ENCODE measurements around the gene COX5A. TPM values are rescaled to one million over a fixed set of nuclear protein-coding genes. Genes with fewer than 3 reads are reported as not detected.
A peak's percentile ranks its signal among the peaks of the same experiment; 100 is the strongest.

COX5A gene
- total RNA-seq, 4 donors from 2014 or later: 58.6 to 86.2 (median 75.5) TPM

- Histone ChIP-seq H3K4me1 (peaks cover 34 to 58% (median 57%) of the 10 kb centered on the region in 4 donors), H3K9me3 (no peaks in the 10 kb centered on the region), H3K27ac (replicated peaks in 1 of 4) (peak overlapping the region; percentile 68 to 81 (median 73)), H3K4me3 (peak overlapping the region; percentile 68 to 77 (median 69)), H3K36me3 (no peaks in the 10 kb centered on the region), H3K27me3 (peaks cover 0 to 35% (median 20%) of the 10 kb centered on the region in 4 donors)
- no peak for TF ChIP-seq CTCF (IDR thresholded peaks at IDR 0.05)
- TF ChIP-seq POLR2A (IDR thresholded peaks at IDR 0.05; ENCODE audit: low read depth): no peak
- TF ChIP-seq EP300 (IDR thresholded peaks at IDR 0.05): no peak
- no peak for TF ChIP-seq POLR2AphosphoS5 (IDR thresholded peaks at IDR 0.05)
- 7% methylated on average over 19 of the region's 28 CpGs for WGBS
- DNase-seq (ENCODE audit: extremely low spot score): no peak
- intact Hi-C loops (cut with DNase I): loop anchor here (10.0 kb wide), 3 partner anchors 247 to 413 kb away; partner anchors contain the start of genes ARID3B and C15orf39
Observed at GRCh38 chr15:74957476-74958035, 19.7 kb upstream of the COX5A start.

GRCh38 chr15:74956648-74957475 is 19.0 kb upstream of the COX5A start, which contains the start of gene RPP25:
RPP25 (minus strand) TSS chr15:74956772; CDS start chr15:74956583, 189 bp downstream.
- DNase-seq (ENCODE audit: extremely low spot score): no peak
- TF ChIP-seq POLR2AphosphoS5 (IDR thresholded peaks at IDR 0.05): peak in 1 of 2 donors; percentile 40
- no peak for TF ChIP-seq EP300 (IDR thresholded peaks at IDR 0.05)
- no peak for TF ChIP-seq POLR2A (IDR thresholded peaks at IDR 0.05; ENCODE audit: low read depth)
- TF ChIP-seq CTCF (IDR thresholded peaks at IDR 0.05): no peak
- peak within 1 kb of the TSS; percentile 68 to 81 (median 73) for H3K27ac ChIP-seq (replicated peaks in 1 of 4)
- H3K4me3 ChIP-seq: peak within 1 kb of the TSS; percentile 68 to 77 (median 69)
- intact Hi-C loops (cut with DNase I): loop anchor here (10.0 kb wide), 3 partner anchors 248 to 412 kb away; partner anchors contain the start of genes ARID3B and C15orf39
- no peaks in the 10 kb centered on the region for H3K36me3 ChIP-seq
- peaks cover 34 to 58% (median 57%) of the 10 kb centered on the region in 4 donors for H3K4me1 ChIP-seq
- H3K9me3 ChIP-seq: no peaks in the 10 kb centered on the region
- WGBS: under 1% methylated on average over 19 of the region's 83 CpGs
- H3K27me3 ChIP-seq: peaks cover 0 to 35% (median 20%) of the 10 kb centered on the region in 4 donors

- H3K27ac ChIP-seq (replicated peaks in 1 of 4): peak overlapping the region; percentile 68 to 81 (median 73)
- no peaks in the 10 kb centered on the region for H3K9me3 ChIP-seq
- TF ChIP-seq POLR2AphosphoS5 (IDR thresholded peaks at IDR 0.05): peak in 1 of 2 donors; percentile 68
- TF ChIP-seq POLR2A (IDR thresholded peaks at IDR 0.05; ENCODE audit: low read depth): no peak
- TF ChIP-seq CTCF (IDR thresholded peaks at IDR 0.05): peak; percentile 37 to 47 (median 44)
- no peak for TF ChIP-seq EP300 (IDR thresholded peaks at IDR 0.05)
- H3K36me3 ChIP-seq: no peaks in the 10 kb centered on the region
- peak; percentile 94 for DNase-seq (ENCODE audit: extremely low spot score)
- peaks cover 0 to 35% (median 20%) of the 10 kb centered on the region in 4 donors for H3K27me3 ChIP-seq
- intact Hi-C loops (cut with DNase I): loop anchor here (10.0 kb wide), 3 partner anchors 249 to 411 kb away; partner anchors contain the start of genes ARID3B and C15orf39
- 29% methylated on average over 10 of the region's 88 CpGs for WGBS
- peaks cover 34 to 58% (median 57%) of the 10 kb centered on the region in 4 donors for H3K4me1 ChIP-seq
- H3K4me3 ChIP-seq: peak overlapping the region; percentile 68 to 77 (median 69)
Observed at GRCh38 chr15:74955796-74956647, 18.1 kb upstream of the COX5A start.

GRCh38 chr15:74955017-74955416 is 17.1 kb upstream of the COX5A start:
- H3K4me1 ChIP-seq: peaks cover 34 to 61% (median 57%) of the 10 kb centered on the region in 4 donors

More at GRCh38 chr15:74955017-74955416, 17.1 kb upstream of the COX5A start:
- Histone ChIP-seq H3K36me3 (no peaks in the 10 kb centered on the region), H3K27me3 (peaks cover 0 to 31% (median 20%) of the 10 kb centered on the region in 4 donors), H3K4me3 (peak overlapping the region in 3 of 4 donors; percentile 68 to 77 (median 69)), H3K27ac (replicated peaks in 1 of 4) (no peak overlapping the region), H3K9me3 (no peaks in the 10 kb centered on the region)
- no peak for DNase-seq (ENCODE audit: extremely low spot score)
- no peak for TF ChIP-seq EP300 (IDR thresholded peaks at IDR 0.05)
- no peak for TF ChIP-seq POLR2AphosphoS5 (IDR thresholded peaks at IDR 0.05)
- no peak for TF ChIP-seq POLR2A (IDR thresholded peaks at IDR 0.05; ENCODE audit: low read depth)
- TF ChIP-seq CTCF (IDR thresholded peaks at IDR 0.05): no peak
- WGBS: 95% methylated on average over 4 of the region's 8 CpGs
- intact Hi-C loops (cut with DNase I): loop anchor here (10.0 kb wide), 3 partner anchors 250 to 410 kb away; partner anchors contain the start of genes ARID3B and C15orf39

All from esophagus muscularis mucosa (tissue), 4 donors.